Activated naive CD8-positive, alpha-beta T cell treated with anti-CD3 and anti-CD28 coated beads, Interleukin-2, amount 10 ng/mL, durations not matched to agents 7 days and 5 days (primary cell): ENCODE data around the gene CHN2. TPM values are rescaled to one million over a fixed set of nuclear protein-coding genes. Genes with fewer than 3 reads are reported as not detected.

ENCODE experiments used
- ATAC-seq: fragments of 150-1000 bp; cut with Tn5 transposase; one replicate; pipeline ENCODE4 v1.10.0; 2021; ENCODE audit warnings: low read depth, moderate library complexity
- POLR2A ChIA-PET: fragments of 350-600 bp; sonication (Branson Sonifier 250); formaldehyde crosslinking; loops from one replicate; lab custom pipeline; 2021; ENCODE audit warnings: antibody characterized with exemption; lab: Charles Lee
- DNase-seq: peaks from one replicate; pipeline ENCODE4 v3.0.0; 2021
- H3K27ac Mint-ChIP-seq: one replicate; pipeline ENCODE4 v1.8.0; 2022; ENCODE audit warnings: mild to moderate bottlenecking, mixed read lengths
- H3K27me3 Mint-ChIP-seq: one replicate; pipeline ENCODE4 v1.8.0; 2022; ENCODE audit warnings: mild to moderate bottlenecking, moderate library complexity, mixed read lengths
- H3K36me3 Mint-ChIP-seq: one replicate; pipeline ENCODE4 v1.8.0; 2021; ENCODE audit warnings: mild to moderate bottlenecking, mixed read lengths
- H3K4me1 Mint-ChIP-seq: one replicate; pipeline ENCODE4 v1.8.0; 2021; ENCODE audit warnings: mixed read lengths
- H3K4me3 Mint-ChIP-seq: one replicate; pipeline ENCODE4 v1.8.0; 2022; ENCODE audit warnings: mild to moderate bottlenecking, moderate library complexity, mixed read lengths
- H3K9me3 Mint-ChIP-seq: one replicate; pipeline ENCODE4 v1.8.0; 2021; ENCODE audit warnings: mixed read lengths
- total RNA-seq, 2 experiments: library from RNA; stranded (reverse); gene quantifications; one replicate each; pipeline ENCODE4 v1.2.3, GENCODE V29; 2021

CHN2 gene
- total RNA-seq, 2 experiments from 2014 or later = 6.5 to 7.2 TPM

DNA sequence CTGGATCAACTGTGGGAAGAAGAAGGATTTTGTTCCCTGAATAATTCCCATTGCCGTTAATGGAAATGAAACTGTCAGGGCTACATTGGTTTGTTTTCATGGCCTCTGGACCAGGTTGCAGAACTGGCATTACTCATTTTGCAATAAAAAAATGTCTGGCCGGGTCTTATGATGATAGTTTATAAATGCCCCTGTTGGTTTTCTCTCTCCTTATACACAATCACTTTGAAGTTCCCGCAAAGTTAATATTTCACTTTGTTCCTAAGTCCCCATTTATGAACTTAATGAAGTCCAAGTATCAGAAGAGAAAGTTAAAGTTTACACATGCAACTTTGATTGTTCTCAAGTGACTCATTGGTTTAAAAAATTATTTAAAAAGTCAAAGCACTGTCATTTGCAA lies 218.3 kb downstream of the CHN2 start:
- POLR2A ChIA-PET = no interaction called here
- ATAC-seq (no peak), DNase-seq (no peak)
- H3K4me3 Mint-ChIP-seq = no peak overlapping the region
- no peaks in the 10 kb centered on the region for H3K9me3 Mint-ChIP-seq
- H3K27ac Mint-ChIP-seq = no peak overlapping the region
- peaks cover 20% of the 10 kb centered on the region for H3K27me3 Mint-ChIP-seq
- no peaks in the 10 kb centered on the region for H3K36me3 Mint-ChIP-seq
- no peaks in the 10 kb centered on the region for H3K4me1 Mint-ChIP-seq

DNA sequence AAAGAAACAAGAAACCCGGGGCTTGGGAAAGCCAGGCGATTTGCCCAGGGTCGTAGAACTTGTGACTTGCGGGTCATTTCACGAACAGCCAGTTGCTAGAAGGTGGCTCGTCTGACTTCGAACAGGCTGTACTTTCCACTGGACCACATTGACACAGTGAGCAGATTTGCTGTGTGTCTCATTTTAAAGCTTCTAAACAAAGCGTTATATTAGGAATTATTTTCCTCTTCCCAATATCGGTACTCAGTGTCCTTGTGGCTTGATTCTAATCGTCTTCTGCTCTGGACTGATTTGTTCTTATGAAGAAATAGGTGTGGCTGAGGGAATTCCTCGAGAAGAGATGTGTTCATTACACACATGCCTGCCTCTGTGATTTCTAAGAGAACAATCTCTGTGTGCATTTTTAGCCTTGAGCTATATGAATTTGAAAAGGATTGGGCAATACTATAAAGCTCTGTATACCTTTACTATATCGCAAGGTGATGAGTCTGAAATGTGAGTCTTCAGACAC lies 219.1 kb downstream of the CHN2 start:
- Mint-ChIP-seq H3K9me3 (no peaks in the 10 kb centered on the region), H3K36me3 (no peaks in the 10 kb centered on the region), H3K27me3 (peaks cover 16% of the 10 kb centered on the region), H3K4me1 (no peaks in the 10 kb centered on the region), H3K27ac (no peak overlapping the region), H3K4me3 (no peak overlapping the region)
- ATAC-seq (no peak), DNase-seq (no peak)
- POLR2A ChIA-PET = no interaction called here

DNA sequence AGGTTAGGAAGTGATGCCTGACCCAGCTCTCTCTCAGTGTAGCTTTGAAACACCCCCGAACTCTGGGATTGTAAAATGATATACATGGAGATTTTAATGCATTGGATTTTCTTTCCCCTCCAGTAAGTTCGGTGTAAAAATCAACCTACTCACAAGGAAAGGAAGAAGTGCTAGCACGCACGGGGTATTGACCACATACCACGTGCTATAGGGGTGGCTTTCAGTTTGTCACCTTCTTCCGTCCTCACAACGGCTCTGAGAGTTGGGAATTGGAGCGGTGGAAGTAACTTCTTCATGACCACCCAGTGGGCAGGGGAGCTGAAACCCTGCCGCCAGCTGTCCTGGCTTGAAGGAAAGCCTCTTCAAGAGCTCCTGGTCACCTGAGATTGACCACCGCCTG lies 219.6 kb downstream of the CHN2 start:
- Mint-ChIP-seq H3K4me3 (no peak overlapping the region), H3K36me3 (no peaks in the 10 kb centered on the region), H3K27ac (no peak overlapping the region), H3K9me3 (no peaks in the 10 kb centered on the region), H3K27me3 (peaks cover 14% of the 10 kb centered on the region), H3K4me1 (no peaks in the 10 kb centered on the region)
- POLR2A ChIA-PET = no interaction called here
- DNase-seq (no peak), ATAC-seq (no peak)

DNA sequence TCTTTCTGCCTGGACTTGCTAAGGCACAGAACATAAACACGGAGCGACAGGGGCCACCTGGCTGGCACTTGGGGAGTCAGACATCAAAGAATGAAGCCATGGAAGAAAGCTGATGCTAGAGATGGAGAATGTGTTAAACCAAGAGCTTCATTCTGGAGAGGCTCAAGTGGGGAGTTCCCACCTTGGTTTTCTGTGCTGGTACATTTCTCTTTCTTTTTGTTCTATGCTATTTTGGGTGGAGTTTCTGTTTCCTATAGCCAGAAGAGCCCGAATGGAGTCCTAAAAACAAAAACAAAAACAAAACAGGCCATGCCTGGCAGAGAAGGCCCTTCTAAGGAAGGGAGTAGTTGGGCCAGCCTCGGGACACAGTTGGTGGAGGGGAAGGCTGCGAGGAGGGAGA lies 220.6 kb downstream of the CHN2 start:
- peaks cover 9% of the 10 kb centered on the region for H3K27me3 Mint-ChIP-seq
- no peaks in the 10 kb centered on the region for H3K4me1 Mint-ChIP-seq
- H3K4me3 Mint-ChIP-seq = no peak overlapping the region
- no peaks in the 10 kb centered on the region for H3K9me3 Mint-ChIP-seq
- no peak for DNase-seq
- no peaks in the 10 kb centered on the region for H3K36me3 Mint-ChIP-seq
- no peak overlapping the region for H3K27ac Mint-ChIP-seq
- POLR2A ChIA-PET = no interaction called here
- no peak for ATAC-seq

DNA sequence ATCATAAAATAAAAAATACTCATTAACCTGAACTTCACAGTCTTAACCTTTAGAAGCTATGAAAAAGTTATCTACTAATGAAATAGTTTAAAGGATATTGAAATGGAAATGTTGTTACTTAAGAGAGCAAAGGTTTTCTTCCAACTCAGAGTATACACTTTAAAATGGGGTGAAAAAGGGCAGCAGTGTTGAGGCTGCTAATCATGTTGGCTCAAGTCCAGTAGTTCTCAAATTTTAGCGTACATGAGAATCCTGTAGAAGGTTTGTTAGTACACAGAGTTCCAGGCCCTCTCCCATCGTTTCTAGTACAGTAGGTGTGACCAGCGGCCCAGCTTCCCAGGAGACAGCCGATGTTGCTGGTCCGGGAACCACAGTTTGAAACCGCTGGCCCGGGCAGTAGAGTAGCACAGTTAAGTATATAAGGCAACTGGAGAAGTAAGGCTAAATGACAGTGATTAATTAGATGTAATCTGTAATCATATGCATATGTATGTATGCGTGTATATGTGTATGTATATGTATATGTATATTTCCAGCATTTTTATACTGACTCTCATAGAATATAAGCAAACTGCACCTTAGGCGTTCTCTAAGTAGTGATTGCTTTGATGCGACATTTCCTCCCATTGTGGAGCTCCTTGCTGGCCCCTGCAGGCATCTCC lies 221.8 kb downstream of the CHN2 start:
- ATAC-seq (no peak), DNase-seq (no peak)
- H3K4me1 Mint-ChIP-seq = no peaks in the 10 kb centered on the region
- H3K9me3 Mint-ChIP-seq = no peaks in the 10 kb centered on the region
- POLR2A ChIA-PET = no interaction called here
- H3K27me3 Mint-ChIP-seq = peaks cover 2% of the 10 kb centered on the region
- no peak overlapping the region for H3K27ac Mint-ChIP-seq
- no peaks in the 10 kb centered on the region for H3K36me3 Mint-ChIP-seq
- H3K4me3 Mint-ChIP-seq = no peak overlapping the region

DNA sequence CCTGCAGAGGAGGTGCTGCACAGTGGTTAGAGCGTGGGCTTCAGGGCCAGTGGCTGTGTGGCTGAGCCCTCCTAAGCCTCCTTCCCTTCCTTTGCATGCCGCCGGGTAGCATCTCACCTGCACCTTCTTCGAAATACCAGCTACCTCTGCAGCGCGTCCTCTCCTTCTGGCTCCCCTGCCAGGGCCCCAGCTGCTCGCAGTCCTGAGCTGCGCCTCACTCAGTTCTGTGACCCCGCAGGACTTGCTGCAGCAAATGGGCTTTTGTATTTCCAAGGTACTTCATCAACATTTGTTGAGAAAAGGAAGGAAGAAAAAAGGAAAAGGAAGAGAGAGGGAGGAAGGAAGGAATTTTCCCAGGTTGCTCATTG lies 222.3 kb downstream of the CHN2 start:
- H3K4me1 Mint-ChIP-seq = no peaks in the 10 kb centered on the region
- no peaks in the 10 kb centered on the region for H3K36me3 Mint-ChIP-seq
- DNase-seq = no peak
- peaks cover 2% of the 10 kb centered on the region for H3K27me3 Mint-ChIP-seq
- no peak overlapping the region for H3K4me3 Mint-ChIP-seq
- ATAC-seq = no peak
- no peak overlapping the region for H3K27ac Mint-ChIP-seq
- POLR2A ChIA-PET = no interaction called here
- H3K9me3 Mint-ChIP-seq = no peaks in the 10 kb centered on the region

DNA sequence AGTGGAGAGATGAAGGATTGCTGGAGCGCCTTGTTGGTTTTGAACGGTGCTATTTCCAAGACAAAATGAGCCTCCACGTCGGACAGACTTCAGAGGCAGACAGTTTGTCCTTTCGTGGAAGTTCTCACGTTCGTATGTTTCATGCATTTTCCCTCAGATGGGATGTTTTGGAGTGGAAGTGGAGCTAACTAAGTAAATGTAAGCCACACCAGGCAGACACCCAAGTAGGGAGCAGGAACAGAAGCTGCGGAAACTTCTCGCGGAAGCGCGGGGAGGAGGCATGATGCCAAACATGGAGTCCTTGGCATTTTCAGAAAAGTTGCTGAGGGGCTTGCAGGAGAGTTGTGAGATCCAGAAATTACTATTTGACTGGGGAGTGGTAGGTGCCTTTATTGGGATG lies 223.5 kb downstream of the CHN2 start:
- Mint-ChIP-seq H3K4me1 (no peaks in the 10 kb centered on the region), H3K27me3 (peaks cover 2% of the 10 kb centered on the region), H3K9me3 (no peaks in the 10 kb centered on the region), H3K36me3 (no peaks in the 10 kb centered on the region), H3K4me3 (no peak overlapping the region), H3K27ac (no peak overlapping the region)
- POLR2A ChIA-PET = no interaction called here
- DNase-seq (no peak), ATAC-seq (no peak)

DNA sequence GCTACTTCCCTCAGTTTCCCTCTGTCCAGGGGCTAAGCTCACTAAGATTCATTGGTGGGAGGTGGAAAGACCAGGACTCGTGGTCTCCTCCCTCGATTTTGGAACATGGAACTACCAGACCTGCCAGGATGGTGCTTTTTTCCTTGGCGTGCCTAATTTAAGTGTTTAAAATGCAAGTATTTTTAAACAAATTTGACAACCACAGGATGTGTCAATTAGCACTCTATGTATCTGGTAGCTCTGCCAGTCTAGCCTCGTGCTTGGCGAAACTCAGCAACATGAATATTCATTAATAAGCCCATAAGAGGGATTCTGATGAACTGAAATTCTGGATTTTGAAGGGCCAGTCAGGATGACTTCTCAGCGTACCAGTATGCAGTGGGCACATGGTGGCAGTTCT lies 224.1 kb downstream of the CHN2 start:
- POLR2A ChIA-PET = no interaction called here
- Mint-ChIP-seq H3K36me3 (no peaks in the 10 kb centered on the region), H3K4me1 (no peaks in the 10 kb centered on the region), H3K9me3 (no peaks in the 10 kb centered on the region), H3K27ac (no peak overlapping the region), H3K27me3 (peaks cover 3% of the 10 kb centered on the region), H3K4me3 (no peak overlapping the region)
- ATAC-seq (no peak), DNase-seq (no peak)

DNA sequence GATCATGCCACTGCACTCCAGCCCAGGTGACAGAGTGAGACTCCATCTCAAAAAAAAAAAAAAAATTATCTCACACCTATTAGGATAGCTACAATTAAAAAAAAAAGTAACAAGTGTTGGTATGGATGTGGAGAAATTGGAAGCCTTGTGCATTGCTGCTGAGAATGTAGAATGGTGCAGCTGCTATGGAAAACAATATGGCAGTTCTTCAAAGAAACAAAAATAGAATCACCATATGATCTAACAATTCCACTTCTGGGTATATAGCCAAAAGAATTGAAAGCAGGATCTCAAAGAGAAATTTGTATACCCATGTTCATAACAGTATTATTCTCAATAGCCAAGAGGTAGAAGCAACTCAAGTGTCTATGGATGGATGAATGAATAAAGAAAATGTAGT lies 225.4 kb downstream of the CHN2 start:
- no peaks in the 10 kb centered on the region for H3K9me3 Mint-ChIP-seq
- POLR2A ChIA-PET = interaction anchor here (0.6 kb wide), 1 partner anchor 8 kb away, joined by 3 read pairs; no protein-coding TSS in a partner anchor

DNA sequence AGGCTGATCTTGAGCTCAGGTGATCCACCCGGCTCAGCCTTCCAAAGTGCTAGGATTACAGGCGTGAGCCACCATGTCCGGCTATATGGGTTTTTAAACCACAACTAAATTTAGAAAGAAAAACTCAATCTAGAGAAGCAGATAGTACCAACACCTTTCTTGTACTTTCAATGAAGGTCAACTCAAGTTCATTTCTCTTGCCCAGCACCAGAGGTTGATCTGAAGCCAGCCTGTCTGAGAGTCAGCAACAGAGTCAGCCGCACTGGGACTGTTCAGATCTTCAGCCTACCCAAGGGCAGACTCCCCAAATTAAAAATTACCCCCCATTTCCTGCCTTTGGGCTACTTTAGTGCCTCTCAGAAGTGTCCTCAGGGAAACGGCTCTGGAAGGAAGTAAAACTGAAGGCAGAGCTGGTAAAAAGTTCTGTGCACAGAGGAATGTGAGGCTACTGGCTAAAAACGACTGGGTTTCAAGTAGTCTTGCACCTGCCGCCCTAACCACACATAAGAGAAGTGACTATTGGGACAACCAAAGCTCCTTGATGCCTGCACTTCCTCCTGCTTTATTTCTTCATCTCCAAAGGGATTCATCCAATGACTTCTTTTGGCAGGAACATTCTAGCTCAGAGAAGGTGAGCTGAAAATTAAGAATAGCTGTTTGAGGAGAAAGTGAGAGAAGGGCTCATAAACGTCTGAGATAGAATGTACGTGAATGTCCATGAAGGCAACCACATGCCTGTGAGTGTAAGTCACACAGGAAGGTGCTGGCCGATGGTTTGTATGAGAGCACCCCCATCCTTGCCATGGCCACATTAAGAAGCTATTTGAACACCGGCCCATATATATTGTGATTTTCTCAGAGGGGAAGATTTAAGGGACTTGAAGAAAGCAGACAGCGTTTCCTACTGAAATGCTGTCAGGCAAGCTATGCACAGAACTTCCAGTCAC lies 226.7 kb downstream of the CHN2 start:
- peaks cover 7% of the 10 kb centered on the region for H3K27me3 Mint-ChIP-seq

More for the DNA sequence above, 225.4 kb downstream of the CHN2 start:
- no peaks in the 10 kb centered on the region for H3K4me1 Mint-ChIP-seq
- DNase-seq (no peak), ATAC-seq (no peak)
- no peak overlapping the region for H3K27ac Mint-ChIP-seq
- H3K27me3 Mint-ChIP-seq = peaks cover 7% of the 10 kb centered on the region
- H3K36me3 Mint-ChIP-seq = no peaks in the 10 kb centered on the region
- H3K4me3 Mint-ChIP-seq = no peak overlapping the region

DNA sequence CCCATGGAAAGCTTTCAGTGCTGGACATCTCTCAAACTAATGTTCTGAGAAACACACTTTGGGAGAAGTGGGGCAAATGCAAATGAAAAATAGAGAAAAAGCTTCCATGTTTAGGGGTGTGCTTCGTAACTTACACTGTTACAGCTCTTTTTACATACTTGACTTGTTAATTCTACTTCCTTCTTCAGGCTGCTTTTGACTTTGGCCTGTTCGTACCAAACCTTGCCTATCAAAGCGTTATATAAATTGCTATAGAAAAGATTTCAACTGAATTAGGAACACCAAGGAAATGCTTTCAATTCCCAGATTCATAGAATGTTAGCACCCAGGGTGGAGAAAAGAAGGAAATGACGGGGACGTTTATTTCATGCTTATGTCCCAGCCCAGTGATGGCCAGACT lies 228.3 kb downstream of the CHN2 start:
- no peak overlapping the region for H3K27ac Mint-ChIP-seq
- peaks cover 7% of the 10 kb centered on the region for H3K27me3 Mint-ChIP-seq
- ATAC-seq (no peak), DNase-seq (no peak)
- H3K9me3 Mint-ChIP-seq = no peaks in the 10 kb centered on the region
- POLR2A ChIA-PET = no interaction called here
- no peaks in the 10 kb centered on the region for H3K4me1 Mint-ChIP-seq
- H3K36me3 Mint-ChIP-seq = no peaks in the 10 kb centered on the region
- H3K4me3 Mint-ChIP-seq = no peak overlapping the region

More for the DNA sequence above, 226.7 kb downstream of the CHN2 start:
- Mint-ChIP-seq H3K36me3 (no peaks in the 10 kb centered on the region), H3K4me3 (no peak overlapping the region), H3K4me1 (no peaks in the 10 kb centered on the region), H3K9me3 (no peaks in the 10 kb centered on the region), H3K27ac (no peak overlapping the region)
- ATAC-seq (no peak), DNase-seq (no peak)
- POLR2A ChIA-PET = no interaction called here

DNA sequence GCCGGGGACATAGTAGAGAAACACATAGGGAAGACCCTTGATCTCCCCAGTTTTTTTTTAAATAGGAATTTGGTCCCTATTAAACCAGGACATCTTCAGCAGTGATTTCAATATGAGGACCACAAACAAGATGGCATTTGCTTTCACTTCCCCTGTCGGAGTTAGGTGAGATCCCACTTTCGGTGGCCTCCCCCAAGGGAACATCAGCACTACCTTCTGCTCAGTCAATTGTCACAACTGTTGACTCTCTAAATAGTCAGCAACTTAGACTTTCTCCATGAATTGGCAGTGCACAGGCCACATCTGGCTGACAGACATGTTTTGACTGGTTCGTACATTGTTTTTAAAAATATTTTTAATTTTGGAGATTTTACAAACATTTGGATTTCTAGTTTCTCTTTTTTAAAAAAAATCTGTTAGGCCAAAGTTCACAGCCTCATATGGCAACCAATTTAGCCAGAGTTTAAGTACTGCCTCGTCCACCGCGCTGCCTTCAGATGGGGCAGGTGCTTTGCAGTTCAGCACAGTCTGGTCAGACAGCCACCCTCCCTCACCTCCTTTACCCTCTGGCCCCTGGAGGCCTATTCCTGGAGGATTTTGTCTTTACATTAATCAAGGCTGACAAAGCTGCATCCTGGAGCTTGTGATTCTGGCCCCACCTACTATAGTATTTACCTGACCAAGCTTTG lies 229.9 kb downstream of the CHN2 start:
- H3K27ac Mint-ChIP-seq = no peak overlapping the region
- POLR2A ChIA-PET = no interaction called here
- peaks cover 7% of the 10 kb centered on the region for H3K27me3 Mint-ChIP-seq
- DNase-seq = no peak
- H3K4me3 Mint-ChIP-seq = no peak overlapping the region
- no peaks in the 10 kb centered on the region for H3K9me3 Mint-ChIP-seq
- ATAC-seq = no peak
- no peaks in the 10 kb centered on the region for H3K36me3 Mint-ChIP-seq
- no peaks in the 10 kb centered on the region for H3K4me1 Mint-ChIP-seq

DNA sequence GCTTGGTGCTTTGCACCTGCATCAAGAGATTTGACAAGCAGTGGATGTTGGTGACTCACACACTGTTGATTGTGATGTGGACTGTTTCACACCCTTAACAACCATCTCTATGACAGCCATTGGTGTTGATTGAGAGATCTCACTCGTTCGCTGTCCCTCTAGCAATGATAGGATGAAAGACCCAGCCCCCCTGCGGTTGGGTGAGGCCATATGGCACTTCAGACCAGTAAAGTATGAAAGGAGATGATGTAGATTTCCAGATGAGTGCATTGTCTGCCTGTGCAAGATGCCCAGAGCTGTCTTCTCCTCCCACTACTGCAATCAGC lies 230.4 kb downstream of the CHN2 start:
- H3K36me3 Mint-ChIP-seq = no peaks in the 10 kb centered on the region
- H3K27ac Mint-ChIP-seq = no peak overlapping the region
- no peaks in the 10 kb centered on the region for H3K4me1 Mint-ChIP-seq
- no peak for DNase-seq
- POLR2A ChIA-PET = no interaction called here
- H3K4me3 Mint-ChIP-seq = no peak overlapping the region
- peaks cover 6% of the 10 kb centered on the region for H3K27me3 Mint-ChIP-seq
- H3K9me3 Mint-ChIP-seq = no peaks in the 10 kb centered on the region
- no peak for ATAC-seq
